NCI-H2171 treated with DMSO at 0.1 percent for 48 hours (cell line): ENCODE data around the gene C10orf62.
"Not testable (repeated sequence)": the region's sequence is repeated elsewhere in the genome, so short reads cannot be mapped to it uniquely, and the experiment has no call there.

Experiments used
- DNase-seq: peaks from one replicate; lab custom pipeline; 2025; lab: John Stamatoyannopoulos, UW

C10orf62 gene

DNA sequence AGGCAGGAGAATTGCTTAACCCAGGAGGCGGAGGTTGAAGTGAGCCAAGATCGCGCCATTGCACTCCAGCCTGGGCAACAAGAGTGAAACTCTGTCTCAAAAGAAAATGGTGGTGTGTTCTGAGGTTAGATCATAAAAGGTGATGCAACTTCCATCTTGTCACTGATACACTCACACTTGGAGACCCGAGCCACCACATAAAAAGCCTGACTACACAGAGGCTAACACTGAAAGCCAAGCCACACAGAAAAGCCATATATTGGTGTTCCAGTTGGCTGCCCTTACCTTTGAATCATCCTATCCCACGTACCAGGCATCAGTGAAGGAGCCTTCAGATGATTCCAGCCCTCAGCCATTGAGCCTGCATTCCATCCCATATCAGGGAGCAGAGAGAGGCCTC is 39.8 kb downstream of the C10orf62 start:
- DNase-seq, result no peak

- no peak for DNase-seq
These were observed 41.6 kb downstream of the C10orf62 start for GRCh38 chr10:97631098-97631497.

DNA sequence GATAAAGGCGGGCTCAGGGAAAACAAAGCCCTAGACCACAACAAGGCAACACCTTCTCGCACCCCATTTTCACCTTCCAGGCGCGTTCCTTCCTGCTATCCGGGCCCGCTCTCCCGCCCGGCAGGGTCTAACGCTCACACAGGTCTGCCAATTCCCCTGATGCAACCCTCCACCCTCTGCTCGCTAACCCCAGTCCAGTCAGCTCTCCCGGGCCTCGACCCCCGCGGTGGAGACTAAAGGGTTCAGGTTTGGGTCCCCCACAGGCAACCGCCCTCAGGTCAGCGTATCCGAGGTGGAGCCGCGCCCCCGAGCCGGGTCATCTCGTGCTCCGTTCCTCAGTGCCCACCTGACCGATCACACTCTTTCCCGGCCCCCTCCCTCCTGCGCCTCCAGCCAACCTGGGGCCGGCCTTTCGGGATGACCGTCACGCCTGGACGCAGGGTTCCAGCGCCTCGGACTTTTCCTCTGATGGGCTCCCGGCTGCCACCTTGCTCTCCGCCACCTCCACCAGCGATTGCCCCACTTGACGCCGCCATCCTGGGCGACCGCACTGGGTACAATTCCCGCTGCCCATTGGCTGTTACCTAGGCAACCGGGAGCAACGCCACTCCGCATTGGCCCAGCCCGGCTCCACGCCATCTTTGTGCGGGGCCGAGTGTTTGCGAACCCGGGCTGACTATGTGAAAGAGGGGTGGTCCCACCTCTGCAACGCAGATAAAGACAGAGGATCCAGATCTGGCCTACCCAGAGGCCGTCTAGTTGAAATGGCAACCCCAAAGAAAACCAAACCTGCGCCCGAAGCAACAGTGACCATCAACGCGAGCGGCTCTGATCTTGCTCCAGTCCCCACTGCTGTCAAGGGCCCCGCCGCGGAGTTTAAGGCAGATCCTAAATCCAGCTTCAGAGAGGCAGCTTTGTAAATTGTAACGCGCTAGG is 43.7 kb downstream of the C10orf62 start, which contains the start of gene MORN4:
MORN4 (minus strand) TSS at position 552 of the 936 bp plus-strand sequence. CDS start 13,847 bp downstream, outside the sequence.
- peak; percentile 83 for DNase-seq

- DNase-seq, result peak; percentile 1
These were observed 44.4 kb downstream of the C10orf62 start for GRCh38 chr10:97633921-97634320.

DNA sequence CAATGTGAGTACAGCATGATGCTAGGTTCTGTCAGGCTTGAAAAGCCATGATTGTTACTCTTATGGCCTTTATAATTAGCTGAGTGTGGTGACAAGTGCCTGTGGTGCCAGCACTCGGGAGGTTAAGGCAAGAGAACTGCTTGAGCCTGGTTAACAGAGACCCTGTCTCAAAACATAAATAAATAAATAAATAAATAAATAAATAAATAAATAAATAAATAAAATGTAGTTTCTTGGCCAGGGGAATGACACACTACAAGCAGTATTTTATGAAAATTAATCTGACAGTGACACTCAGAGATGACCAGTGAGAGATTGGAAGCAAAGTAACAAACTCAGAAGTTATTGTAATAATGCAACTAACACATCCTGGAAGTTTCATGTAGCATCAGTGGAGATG is 46.1 kb downstream of the C10orf62 start:
- no peak for DNase-seq

GRCh38 chr10:97639090-97639489 is 49.6 kb downstream of the C10orf62 start:
- DNase-seq, result not testable (repeated sequence)

GRCh38 chr10:97640174-97640867 is 50.8 kb downstream of the C10orf62 start, which contains the start of gene PI4K2A:
TSS of gene PI4K2A (plus strand) at chr10:97640671. CDS start at chr10:97640743, 72 bp downstream.
- DNase-seq, result peak; percentile 95
